Neuron (in vitro differentiated cells): Measurements from ENCODE around the gene ABCG1.

Experiments used
- H2AFZ ChIP-seq: one replicate; pipeline ENCODE4 v1.6.1; 2013; ENCODE audit warnings: low read depth, mild to moderate bottlenecking, inconsistent platforms, low read length, moderate library complexity
- H3K27me3 ChIP-seq: one replicate; pipeline ENCODE4 v1.6.1; 2013; ENCODE audit warnings: low read length; ENCODE audit not compliant: insufficient read depth
- H3K36me3 ChIP-seq: one replicate; pipeline ENCODE4 v1.6.1; 2013; ENCODE audit warnings: low read length; ENCODE audit not compliant: insufficient read depth
- H3K4me1 ChIP-seq: one replicate; pipeline ENCODE4 v1.6.1; 2013; ENCODE audit warnings: low read length; ENCODE audit not compliant: insufficient read depth
- H3K4me3 ChIP-seq: 2 replicates; pipeline ENCODE4 v1.5.1; 2013; ENCODE audit warnings: mild to moderate bottlenecking, low read length, moderate library complexity
- H3K9me3 ChIP-seq: one replicate; pipeline ENCODE4 v1.6.1; 2013; ENCODE audit warnings: low read length

ABCG1 gene

GRCh38 chr21:42296501-42296900 is 77.6 kb downstream of the ABCG1 start:
- Histone ChIP-seq H3K4me1 (no peaks in the 10 kb centered on the region), H3K4me3 (no peak overlapping the region), H3K27me3 (no peaks in the 10 kb centered on the region), H3K9me3 (no peaks in the 10 kb centered on the region), H2AFZ (no peak overlapping the region), H3K36me3 (no peaks in the 10 kb centered on the region)

GRCh38 chr21:42297377-42297776 is 78.4 kb downstream of the ABCG1 start:
- Histone ChIP-seq H3K4me3 (no peak overlapping the region), H2AFZ (no peak overlapping the region), H3K36me3 (no peaks in the 10 kb centered on the region), H3K4me1 (no peaks in the 10 kb centered on the region), H3K9me3 (no peaks in the 10 kb centered on the region), H3K27me3 (no peaks in the 10 kb centered on the region)

GRCh38 chr21:42298237-42298636 is 79.3 kb downstream of the ABCG1 start:
- H3K4me3 ChIP-seq = no peak overlapping the region
- no peaks in the 10 kb centered on the region for H3K36me3 ChIP-seq
- no peak overlapping the region for H2AFZ ChIP-seq
- H3K27me3 ChIP-seq = no peaks in the 10 kb centered on the region
- H3K9me3 ChIP-seq = no peaks in the 10 kb centered on the region
- H3K4me1 ChIP-seq = no peaks in the 10 kb centered on the region

- H3K4me3 ChIP-seq = no peak overlapping the region
- H3K27me3 ChIP-seq = no peaks in the 10 kb centered on the region
- H3K9me3 ChIP-seq = no peaks in the 10 kb centered on the region
- no peak overlapping the region for H2AFZ ChIP-seq
- no peaks in the 10 kb centered on the region for H3K4me1 ChIP-seq
- no peaks in the 10 kb centered on the region for H3K36me3 ChIP-seq
These were observed 79.7 kb downstream of the ABCG1 start for GRCh38 chr21:42298657-42299056.

DNA sequence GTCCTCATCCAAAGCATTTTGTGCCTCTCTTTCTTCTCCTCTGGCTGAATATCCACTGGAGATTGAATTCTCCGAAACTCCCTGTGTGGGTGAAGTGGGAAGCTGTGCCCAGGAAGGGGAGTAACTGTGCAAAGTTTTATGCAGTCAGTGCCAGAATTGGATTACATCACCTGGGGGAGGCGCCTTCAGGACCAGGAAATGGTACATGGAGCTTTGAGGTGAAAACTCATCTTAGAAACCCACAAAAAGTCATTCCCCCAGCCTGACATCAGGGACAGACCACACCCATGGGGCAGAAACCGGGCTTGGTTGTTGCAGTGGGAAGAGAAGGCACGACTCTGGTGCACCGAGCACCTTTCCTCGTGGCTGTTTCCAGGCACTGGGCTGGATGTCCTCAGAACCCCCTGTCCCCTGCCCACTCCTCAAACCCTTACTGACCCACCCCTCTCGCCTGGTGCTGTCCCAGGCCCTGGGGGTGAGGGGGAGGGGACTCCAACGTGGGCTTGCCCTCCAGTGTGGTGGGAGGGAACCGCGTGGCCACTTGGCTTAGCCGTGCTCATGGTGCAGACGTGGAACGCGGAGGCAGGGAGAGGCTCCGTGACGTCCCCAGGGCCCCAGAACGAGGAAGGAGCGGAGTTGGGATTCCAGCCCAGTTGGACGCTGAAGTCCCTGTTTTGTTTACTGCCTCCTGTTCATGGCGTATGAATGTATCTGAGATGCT is 80.5 kb downstream of the ABCG1 start:
- Histone ChIP-seq H3K4me1 (no peaks in the 10 kb centered on the region), H3K27me3 (peaks cover 4% of the 10 kb centered on the region), H3K9me3 (no peaks in the 10 kb centered on the region), H3K36me3 (no peaks in the 10 kb centered on the region), H2AFZ (no peak overlapping the region), H3K4me3 (no peak overlapping the region)

GRCh38 chr21:42300045-42300583 is 81.2 kb downstream of the ABCG1 start:
- Histone ChIP-seq H2AFZ (no peak overlapping the region), H3K4me1 (no peaks in the 10 kb centered on the region), H3K4me3 (no peak overlapping the region), H3K9me3 (no peaks in the 10 kb centered on the region), H3K36me3 (no peaks in the 10 kb centered on the region), H3K27me3 (peaks cover 6% of the 10 kb centered on the region)

DNA sequence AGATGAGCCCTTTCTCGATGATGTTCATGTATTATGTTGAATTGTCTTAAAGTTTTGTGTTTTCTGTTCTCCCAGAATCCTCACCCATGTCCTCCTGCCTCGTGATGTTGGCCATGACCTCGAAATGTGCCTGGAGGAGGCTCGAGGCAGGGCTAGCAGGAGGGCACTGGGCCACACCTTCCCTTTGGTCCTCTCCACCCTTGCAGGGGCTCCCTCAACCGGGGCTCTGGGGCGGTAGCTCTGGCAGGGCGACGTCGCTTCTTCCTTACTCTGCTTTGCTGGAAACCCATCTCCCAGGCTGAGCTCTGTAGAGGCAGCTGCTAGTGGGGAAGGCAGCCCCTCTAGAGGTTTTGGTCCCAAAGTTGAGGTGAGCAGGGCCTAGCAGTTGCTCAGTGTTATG is 82.0 kb downstream of the ABCG1 start:
- Histone ChIP-seq H2AFZ (no peak overlapping the region), H3K27me3 (peaks cover 6% of the 10 kb centered on the region)

GRCh38 chr21:42301371-42302075 is 82.6 kb downstream of the ABCG1 start:
- Histone ChIP-seq H2AFZ (no peak overlapping the region), H3K27me3 (peaks cover 6% of the 10 kb centered on the region), H3K4me1 (no peaks in the 10 kb centered on the region), H3K4me3 (no peak overlapping the region), H3K36me3 (no peaks in the 10 kb centered on the region), H3K9me3 (no peaks in the 10 kb centered on the region)

More for the DNA sequence above, 82.0 kb downstream of the ABCG1 start:
- Histone ChIP-seq H3K9me3 (no peaks in the 10 kb centered on the region), H3K4me3 (no peak overlapping the region), H3K36me3 (no peaks in the 10 kb centered on the region), H3K4me1 (no peaks in the 10 kb centered on the region)

GRCh38 chr21:42302076-42302650 is 83.2 kb downstream of the ABCG1 start:
- no peaks in the 10 kb centered on the region for H3K36me3 ChIP-seq
- no peak overlapping the region for H3K4me3 ChIP-seq
- H2AFZ ChIP-seq = no peak overlapping the region
- H3K27me3 ChIP-seq = peaks cover 7% of the 10 kb centered on the region
- no peaks in the 10 kb centered on the region for H3K9me3 ChIP-seq
- no peaks in the 10 kb centered on the region for H3K4me1 ChIP-seq

- Histone ChIP-seq H3K4me3 (no peak overlapping the region), H3K4me1 (no peaks in the 10 kb centered on the region), H2AFZ (no peak overlapping the region), H3K27me3 (peaks cover 8% of the 10 kb centered on the region), H3K36me3 (no peaks in the 10 kb centered on the region), H3K9me3 (no peaks in the 10 kb centered on the region)
These were observed 83.9 kb downstream of the ABCG1 start for GRCh38 chr21:42302794-42303193.

DNA sequence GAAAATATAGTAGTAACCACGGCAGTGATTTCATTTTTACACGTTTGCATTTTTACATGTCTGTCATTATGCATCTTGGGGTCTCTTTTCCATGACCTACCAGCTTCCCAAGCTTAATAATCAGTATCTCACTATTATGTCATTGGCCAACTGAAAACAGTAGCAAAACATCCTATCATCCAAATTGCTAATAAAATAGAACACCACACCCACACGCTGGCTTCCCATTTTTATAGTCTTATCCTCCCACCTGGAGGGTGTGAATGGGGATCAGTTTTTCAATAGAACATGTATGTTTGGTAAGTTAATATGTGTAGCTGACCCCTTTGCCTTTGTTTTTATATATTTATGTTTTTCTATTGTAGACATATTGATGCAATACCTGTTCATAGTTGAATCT is 84.5 kb downstream of the ABCG1 start:
- peaks cover 8% of the 10 kb centered on the region for H3K27me3 ChIP-seq
- no peak overlapping the region for H2AFZ ChIP-seq
- no peaks in the 10 kb centered on the region for H3K9me3 ChIP-seq
- H3K4me3 ChIP-seq = no peak overlapping the region
- H3K4me1 ChIP-seq = no peaks in the 10 kb centered on the region
- no peaks in the 10 kb centered on the region for H3K36me3 ChIP-seq

GRCh38 chr21:42304556-42305454 is 85.9 kb downstream of the ABCG1 start:
- Histone ChIP-seq H3K36me3 (no peaks in the 10 kb centered on the region), H3K4me3 (no peak overlapping the region), H3K9me3 (no peaks in the 10 kb centered on the region), H2AFZ (no peak overlapping the region), H3K27me3 (peaks cover 8% of the 10 kb centered on the region), H3K4me1 (no peaks in the 10 kb centered on the region)
